ENCODE data around the gene DNAAF5. TPM values are rescaled to one million over a fixed set of nuclear protein-coding genes. Genes with fewer than 3 reads are reported as not detected.

Gene DNAAF5
- total RNA-seq, result 10 to 100 TPM; 12.5 to 25.7 (median 14.6) TPM
- polyA plus RNA-seq, result 1 to 10 TPM; 4.0 to 5.8 TPM
- 12.8 reads per million, percentile 41 among the genes with 10 or more reads in this experiment for total RNA-seq

GRCh38 chr7:726084-726853 is at the start of gene DNAAF5:
Gene DNAAF5 (plus strand): TSS chr7:726699. CDS start chr7:726721, 22 bp downstream.
- peaks cover 0 to 16% (median 4%) of the 10 kb centered on the region in 11 donors for H3K9me3 Mint-ChIP-seq
- peak within 1 kb of the TSS; percentile 72 to 88 (median 84) for H3K4me3 Mint-ChIP-seq
- peak; percentile 97 for ATAC-seq
- Histone ChIP-seq H3K9me3 (ENCODE audit: control insufficient read depth in 2 of 3, low read length in 3 of 3) (no peaks in the 10 kb centered on the region), H3K36me3 (ENCODE audit: control insufficient read depth in 2 of 3, insufficient read depth in 3 of 3, low read length in 3 of 3) (peaks cover 0 to 21% (median 0%) of the 10 kb centered on the region in 3 experiments), H3K4me1 (ENCODE audit: control insufficient read depth in 2 of 2, insufficient read depth in 2 of 2, low read length in 2 of 2) (peaks cover 14 to 15% of the 10 kb centered on the region in 2 donors), H3K4me3 (ENCODE audit: low read length) (peak within 1 kb of the TSS; percentile 81), H3K27me3 (ENCODE audit: control insufficient read depth in 2 of 2, insufficient read depth in 2 of 2, low read length in 2 of 2) (no peaks in the 10 kb centered on the region), H3K27ac (ENCODE audit: low read depth, low read length) (peak within 1 kb of the TSS; percentile 73)
- H3K4me1 Mint-ChIP-seq, result peaks cover 20 to 37% (median 21%) of the 10 kb centered on the region in 7 donors
- no peaks in the 10 kb centered on the region for H3K27me3 Mint-ChIP-seq
- POLR2A ChIA-PET, result interaction anchor here (0.9 to 1.5 kb wide), 6 partner anchors 9 to 126 kb away, joined by 3 to 5 read pairs (median 3); no protein-coding TSS in a partner anchor
- intact Hi-C loops (cut with micrococcal nuclease), result loop anchor here (1.0 to 5.0 kb wide), 15 partner anchors 14 to 579 kb away; partner anchors contain the start of genes GET4 (in 2 of the 2) and PDGFA (in 1 of the 2)
- H3K36me3 Mint-ChIP-seq, result peaks cover 5 to 38% (median 29%) of the 10 kb centered on the region in 5 donors
- CTCF ChIA-PET, result no interaction called here
- peak within 1 kb of the TSS in 8 of 9 donors; percentile 57 to 83 (median 71) for H3K27ac Mint-ChIP-seq
- DNase-seq, result peak; percentile 73 to 90 (median 84)

DNA sequence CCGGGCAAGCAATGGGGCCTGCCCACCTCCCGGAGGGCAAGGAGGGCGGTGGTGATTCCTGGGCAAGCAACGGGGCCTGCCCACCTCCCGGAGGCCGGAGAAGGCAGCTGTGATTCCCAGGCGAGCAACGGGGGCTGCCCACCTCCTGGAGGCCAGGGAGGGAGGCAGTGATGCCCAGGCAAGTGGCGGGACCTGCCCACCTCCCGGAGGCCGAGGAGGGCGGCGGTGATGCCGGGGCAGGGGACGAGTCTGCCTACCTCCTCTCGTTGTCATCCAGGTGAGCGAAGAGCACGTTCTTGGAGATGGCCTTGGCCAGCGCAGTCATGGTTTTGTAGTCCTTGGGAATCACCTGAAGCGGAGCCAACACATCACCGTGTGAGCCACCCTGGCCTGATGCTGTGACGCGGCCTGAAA is 49.5 kb upstream of the DNAAF5 start:
- Mint-ChIP-seq H3K4me1 (peaks cover 0 to 8% (median 0%) of the 10 kb centered on the region in 7 donors), H3K9me3 (peaks cover 0 to 15% (median 0%) of the 10 kb centered on the region in 11 donors), H3K27me3 (no peaks in the 10 kb centered on the region), H3K4me3 (no peak overlapping the region), H3K36me3 (peaks cover 16 to 50% (median 28%) of the 10 kb centered on the region in 5 donors), H3K27ac (no peak overlapping the region)
- ATAC-seq (no peak), DNase-seq (no peak)
- Histone ChIP-seq H3K27ac (ENCODE audit: low read depth, low read length) (no peak overlapping the region), H3K27me3 (ENCODE audit: control insufficient read depth in 2 of 2, insufficient read depth in 2 of 2, low read length in 2 of 2) (no peaks in the 10 kb centered on the region), H3K4me1 (ENCODE audit: control insufficient read depth in 2 of 2, insufficient read depth in 2 of 2, low read length in 2 of 2) (no peaks in the 10 kb centered on the region), H3K36me3 (ENCODE audit: control insufficient read depth in 2 of 3, insufficient read depth in 3 of 3, low read length in 3 of 3) (peaks cover 0 to 53% (median 5%) of the 10 kb centered on the region in 3 experiments), H3K4me3 (ENCODE audit: low read length) (no peak overlapping the region), H3K9me3 (ENCODE audit: control insufficient read depth in 2 of 3, low read length in 3 of 3) (no peaks in the 10 kb centered on the region)
- ChIA-PET CTCF (interaction anchor here (0.8 kb wide), 1 partner anchor 11 kb away, joined by 4 read pairs; no protein-coding TSS in a partner anchor), POLR2A (no interaction called here)
- intact Hi-C loops (cut with micrococcal nuclease), result no loop called here

- H3K27ac ChIP-seq (ENCODE audit: low read depth, low read length), result no peak overlapping the region
- CTCF ChIA-PET, result interaction anchor here (1.0 kb wide), 1 partner anchor 12 kb away, joined by 4 read pairs; no protein-coding TSS in a partner anchor
- no peaks in the 10 kb centered on the region for H3K4me1 ChIP-seq (ENCODE audit: control insufficient read depth in 2 of 2, insufficient read depth in 2 of 2, low read length in 2 of 2)
- Mint-ChIP-seq H3K4me1 (peaks cover 0 to 5% (median 0%) of the 10 kb centered on the region in 7 donors), H3K4me3 (no peak overlapping the region), H3K36me3 (peaks cover 10 to 49% (median 36%) of the 10 kb centered on the region in 5 donors), H3K9me3 (peaks cover 0 to 19% (median 4%) of the 10 kb centered on the region in 11 donors), H3K27me3 (no peaks in the 10 kb centered on the region), H3K27ac (no peak overlapping the region)
- intact Hi-C loops (cut with micrococcal nuclease), result no loop called here
- DNase-seq (no peak), ATAC-seq (no peak)
- H3K27me3 ChIP-seq (ENCODE audit: control insufficient read depth in 2 of 2, insufficient read depth in 2 of 2, low read length in 2 of 2), result no peaks in the 10 kb centered on the region
- peaks cover 0 to 49% (median 5%) of the 10 kb centered on the region in 3 experiments for H3K36me3 ChIP-seq (ENCODE audit: control insufficient read depth in 2 of 3, insufficient read depth in 3 of 3, low read length in 3 of 3)
- POLR2A ChIA-PET, result no interaction called here
- H3K9me3 ChIP-seq (ENCODE audit: control insufficient read depth in 2 of 3, low read length in 3 of 3), result peaks cover 0 to 4% (median 3%) of the 10 kb centered on the region in 3 experiments
- no peak overlapping the region for H3K4me3 ChIP-seq (ENCODE audit: low read length)
These were observed 45.9 kb upstream of the DNAAF5 start for GRCh38 chr7:680411-681127.

- ChIA-PET CTCF (no interaction called here), POLR2A (no interaction called here)
- Mint-ChIP-seq H3K36me3 (peaks cover 10 to 45% (median 34%) of the 10 kb centered on the region in 5 donors), H3K27me3 (no peaks in the 10 kb centered on the region), H3K4me1 (peaks cover 0 to 5% (median 0%) of the 10 kb centered on the region in 7 donors), H3K9me3 (peaks cover 0 to 18% (median 11%) of the 10 kb centered on the region in 11 donors), H3K27ac (no peak overlapping the region), H3K4me3 (no peak overlapping the region)
- Histone ChIP-seq H3K27ac (ENCODE audit: low read depth, low read length) (no peak overlapping the region), H3K9me3 (ENCODE audit: control insufficient read depth in 2 of 3, low read length in 3 of 3) (peaks cover 0 to 14% (median 4%) of the 10 kb centered on the region in 3 experiments), H3K4me1 (ENCODE audit: control insufficient read depth in 2 of 2, insufficient read depth in 2 of 2, low read length in 2 of 2) (no peaks in the 10 kb centered on the region), H3K4me3 (ENCODE audit: low read length) (no peak overlapping the region), H3K27me3 (ENCODE audit: control insufficient read depth in 2 of 2, insufficient read depth in 2 of 2, low read length in 2 of 2) (no peaks in the 10 kb centered on the region), H3K36me3 (ENCODE audit: control insufficient read depth in 2 of 3, insufficient read depth in 3 of 3, low read length in 3 of 3) (peaks cover 0 to 40% (median 5%) of the 10 kb centered on the region in 3 experiments)
- intact Hi-C loops (cut with micrococcal nuclease), result no loop called here
- DNase-seq (no peak), ATAC-seq (no peak)
These were observed 44.8 kb upstream of the DNAAF5 start for GRCh38 chr7:681551-682307.

DNA sequence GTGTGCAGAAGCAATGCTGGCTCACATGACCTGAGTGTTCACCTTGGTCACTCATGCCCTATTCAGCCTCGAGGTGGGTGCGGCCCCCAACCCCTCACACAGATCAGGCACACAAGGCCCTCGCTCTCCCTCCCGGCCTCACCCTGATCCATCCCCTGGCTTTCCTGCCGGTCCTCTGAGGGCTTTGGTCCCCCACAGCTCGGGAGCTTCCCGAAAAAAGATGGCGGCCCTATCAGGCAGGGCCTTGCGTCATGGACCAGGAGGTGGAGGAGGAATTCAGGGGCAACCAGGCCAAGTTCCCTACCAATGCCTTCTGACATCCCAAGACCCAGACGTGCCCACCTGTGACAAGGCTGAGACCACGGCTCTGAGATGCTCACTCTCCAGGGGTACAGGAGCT is 43.7 kb upstream of the DNAAF5 start:
- Histone ChIP-seq H3K4me3 (ENCODE audit: low read length) (no peak overlapping the region), H3K36me3 (ENCODE audit: control insufficient read depth in 2 of 3, insufficient read depth in 3 of 3, low read length in 3 of 3) (peaks cover 0 to 34% (median 5%) of the 10 kb centered on the region in 3 experiments), H3K4me1 (ENCODE audit: control insufficient read depth in 2 of 2, insufficient read depth in 2 of 2, low read length in 2 of 2) (no peaks in the 10 kb centered on the region), H3K9me3 (ENCODE audit: control insufficient read depth in 2 of 3, low read length in 3 of 3) (peaks cover 0 to 17% (median 4%) of the 10 kb centered on the region in 3 experiments), H3K27ac (ENCODE audit: low read depth, low read length) (no peak overlapping the region), H3K27me3 (ENCODE audit: control insufficient read depth in 2 of 2, insufficient read depth in 2 of 2, low read length in 2 of 2) (no peaks in the 10 kb centered on the region)
- Mint-ChIP-seq H3K27me3 (no peaks in the 10 kb centered on the region), H3K9me3 (peaks cover 0 to 26% (median 19%) of the 10 kb centered on the region in 11 donors), H3K36me3 (peaks cover 16 to 50% (median 44%) of the 10 kb centered on the region in 5 donors), H3K4me1 (peaks cover 0 to 6% (median 0%) of the 10 kb centered on the region in 7 donors), H3K4me3 (no peak overlapping the region), H3K27ac (no peak overlapping the region)
- DNase-seq, result no peak
- no peak for ATAC-seq
- intact Hi-C loops (cut with micrococcal nuclease), result no loop called here
- CTCF ChIA-PET, result no interaction called here
- POLR2A ChIA-PET, result no interaction called here
